Panc1 (cell line): ENCODE results near the gene TCHH. TPM values are rescaled to one million over a fixed set of nuclear protein-coding genes. Genes with fewer than 3 reads are reported as not detected.
A peak's percentile ranks its signal among the peaks of the same experiment; 100 is the strongest.

Source experiments
- ATAC-seq: fragments of 200-7000 bp; cut with Tn5 transposase; 2 replicates; pipeline ENCODE4 v1.9.1; 2020; ENCODE audit warnings: mild to moderate bottlenecking, moderate library complexity
- BruUV-seq: library from RNA; stranded (reverse); fragments of 400-500 nt; replicated peaks from 2 replicates; lab custom pipeline; 2021; lab: Mats Ljungman, UMichigan
- CTCF ChIA-PET: fragments of 300-600 bp; sonication (Branson Sonifier 250); formaldehyde crosslinking; loops from one replicate; lab custom pipeline; 2022; ENCODE audit warnings: antibody characterized with exemption; lab: Charles Lee
- POLR2A ChIA-PET: fragments of 300-600 bp; sonication (Branson Sonifier 250); formaldehyde crosslinking; loops from one replicate; lab custom pipeline; 2022; ENCODE audit warnings: antibody characterized with exemption; lab: Charles Lee
- DNase-seq: peaks from one replicate; pipeline ENCODE4 v3.0.0-alpha.2; 2010; ENCODE audit warnings: low read depth, low spot score
- H3K27ac ChIP-seq: 2 replicates; pipeline ENCODE4 v1.5.1; 2011; ENCODE audit warnings: mild to moderate bottlenecking, low read length, inconsistent platforms
- H3K27me3 ChIP-seq: fragments of 200-500 bp; sonication (Bioruptor generic); 2 replicates; pipeline ENCODE4 v1.6.0; 2014; ENCODE audit warnings: low read length, inconsistent platforms; ENCODE audit not compliant: control insufficient read depth, insufficient read depth
- H3K36me3 ChIP-seq: fragments of 200-500 bp; sonication (Bioruptor generic); 2 replicates; pipeline ENCODE4 v1.5.1; 2014; ENCODE audit warnings: inconsistent platforms, mild to moderate bottlenecking, low read length, moderate library complexity; ENCODE audit not compliant: control insufficient read depth, insufficient read depth
- H3K4me1 ChIP-seq: 2 replicates; pipeline ENCODE4 v1.5.1; 2011; ENCODE audit warnings: inconsistent platforms, mild to moderate bottlenecking, low read length, moderate library complexity; ENCODE audit not compliant: control insufficient read depth, insufficient read depth
- H3K4me3 ChIP-seq, 2 experiments: 2 replicates each; pipeline ENCODE4 v1.5.1; 2011 to 2012; ENCODE audit warnings: low read depth in 2 of 2, low read length in 2 of 2, mild to moderate bottlenecking in 2 of 2, inconsistent platforms in 1 of 2, moderate library complexity in 1 of 2
- H3K9me3 ChIP-seq: fragments of 200-500 bp; sonication (Bioruptor generic); 2 replicates; pipeline ENCODE4 v1.5.1; 2014; ENCODE audit warnings: low read depth, mild to moderate bottlenecking, inconsistent platforms, low read length, moderate library complexity; ENCODE audit not compliant: control insufficient read depth, insufficient read depth
- POLR2AphosphoS5 ChIP-seq: IDR thresholded peaks from 2 replicates; pipeline ENCODE4 v1.6.1; 2012; ENCODE audit warnings: mild to moderate bottlenecking, low read depth, low read length, moderate library complexity
- SIN3A ChIP-seq: IDR thresholded peaks from 2 replicates; pipeline ENCODE4 v1.6.1; 2012; ENCODE audit warnings: low read depth, mild to moderate bottlenecking, low read length, moderate library complexity, borderline replicate concordance; ENCODE audit not compliant: insufficient read depth
- TCF7L2 ChIP-seq: IDR thresholded peaks from 2 replicates; pipeline ENCODE4 v1.6.1; 2011; ENCODE audit warnings: mild to moderate bottlenecking, low read depth, low read length, inconsistent platforms
- in situ Hi-C: cut with HindIII; loops from 2 replicates; pipeline ENCODE4 v1.10.0; 2016; ENCODE audit warnings: low sequenced_read_pairs, low pct_unique_long_range_greater_than_20kb
- intact Hi-C: fragments of 100-400 bp; cut with micrococcal nuclease; formaldehyde crosslinking; loops from one replicate; pipeline ENCODE4 v1.10.0; 2022; ENCODE audit not compliant: unreplicated experiment
- total RNA-seq: library from RNA; stranded (reverse); gene quantifications from one replicate; pipeline ENCODE4 v1.2.1, GENCODE V29; 2021; ENCODE audit not compliant: unreplicated experiment
- TF ChIP-seq, protein P1 (sequence below), 2 experiments: IDR thresholded peaks; 2 replicates each; pipeline ENCODE4 v1.6.1; 2011 to 2012; ENCODE audit warnings: low read depth in 2 of 2, control low read depth in 1 of 2, low read length in 1 of 2, mild to moderate bottlenecking in 1 of 2, moderate library complexity in 1 of 2; ENCODE audit not compliant: insufficient read depth in 1 of 2
- TF ChIP-seq, protein P2 (sequence below): fragments of 450-650 bp; IDR thresholded peaks from 2 replicates; pipeline ENCODE4 v1.5.1; 2017; ENCODE audit warnings: mild to moderate bottlenecking

TCHH gene
- total RNA-seq, 1 experiment from 2014 or later = 0.28 TPM

DNA sequence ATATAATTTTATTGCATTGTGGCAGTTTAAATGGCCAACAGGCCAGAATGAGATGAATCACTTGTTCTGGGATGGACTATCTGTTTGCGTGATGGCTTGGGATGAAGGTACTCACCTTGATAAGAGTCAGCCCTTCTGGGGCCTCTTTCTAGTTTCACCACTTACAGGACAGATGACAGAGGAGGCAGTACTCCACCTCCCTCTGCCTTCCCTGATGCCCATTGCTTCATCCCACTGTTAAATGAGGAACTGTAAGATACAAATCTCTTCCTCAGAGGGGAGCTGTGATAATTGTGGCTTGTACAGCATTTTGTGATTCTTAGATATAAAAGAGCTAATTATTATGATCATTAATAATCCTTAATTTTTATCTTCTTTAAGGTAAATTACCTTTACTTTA, 3.7 kb upstream of the TCHH start:
- H3K27me3 ChIP-seq = peaks cover 49% of the 10 kb centered on the region
- no peaks in the 10 kb centered on the region for H3K36me3 ChIP-seq
- H3K4me3 ChIP-seq = no peak overlapping the region
- TF ChIP-seq, protein P1, sequence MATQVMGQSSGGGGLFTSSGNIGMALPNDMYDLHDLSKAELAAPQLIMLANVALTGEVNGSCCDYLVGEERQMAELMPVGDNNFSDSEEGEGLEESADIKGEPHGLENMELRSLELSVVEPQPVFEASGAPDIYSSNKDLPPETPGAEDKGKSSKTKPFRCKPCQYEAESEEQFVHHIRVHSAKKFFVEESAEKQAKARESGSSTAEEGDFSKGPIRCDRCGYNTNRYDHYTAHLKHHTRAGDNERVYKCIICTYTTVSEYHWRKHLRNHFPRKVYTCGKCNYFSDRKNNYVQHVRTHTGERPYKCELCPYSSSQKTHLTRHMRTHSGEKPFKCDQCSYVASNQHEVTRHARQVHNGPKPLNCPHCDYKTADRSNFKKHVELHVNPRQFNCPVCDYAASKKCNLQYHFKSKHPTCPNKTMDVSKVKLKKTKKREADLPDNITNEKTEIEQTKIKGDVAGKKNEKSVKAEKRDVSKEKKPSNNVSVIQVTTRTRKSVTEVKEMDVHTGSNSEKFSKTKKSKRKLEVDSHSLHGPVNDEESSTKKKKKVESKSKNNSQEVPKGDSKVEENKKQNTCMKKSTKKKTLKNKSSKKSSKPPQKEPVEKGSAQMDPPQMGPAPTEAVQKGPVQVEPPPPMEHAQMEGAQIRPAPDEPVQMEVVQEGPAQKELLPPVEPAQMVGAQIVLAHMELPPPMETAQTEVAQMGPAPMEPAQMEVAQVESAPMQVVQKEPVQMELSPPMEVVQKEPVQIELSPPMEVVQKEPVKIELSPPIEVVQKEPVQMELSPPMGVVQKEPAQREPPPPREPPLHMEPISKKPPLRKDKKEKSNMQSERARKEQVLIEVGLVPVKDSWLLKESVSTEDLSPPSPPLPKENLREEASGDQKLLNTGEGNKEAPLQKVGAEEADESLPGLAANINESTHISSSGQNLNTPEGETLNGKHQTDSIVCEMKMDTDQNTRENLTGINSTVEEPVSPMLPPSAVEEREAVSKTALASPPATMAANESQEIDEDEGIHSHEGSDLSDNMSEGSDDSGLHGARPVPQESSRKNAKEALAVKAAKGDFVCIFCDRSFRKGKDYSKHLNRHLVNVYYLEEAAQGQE (IDR thresholded peaks at IDR 0.05; ENCODE audit: insufficient read depth in 1 of 2, low read depth in 2 of 2, low read length in 1 of 2) = no peak
- no peak for TF ChIP-seq POLR2AphosphoS5
- TF ChIP-seq, protein P2, sequence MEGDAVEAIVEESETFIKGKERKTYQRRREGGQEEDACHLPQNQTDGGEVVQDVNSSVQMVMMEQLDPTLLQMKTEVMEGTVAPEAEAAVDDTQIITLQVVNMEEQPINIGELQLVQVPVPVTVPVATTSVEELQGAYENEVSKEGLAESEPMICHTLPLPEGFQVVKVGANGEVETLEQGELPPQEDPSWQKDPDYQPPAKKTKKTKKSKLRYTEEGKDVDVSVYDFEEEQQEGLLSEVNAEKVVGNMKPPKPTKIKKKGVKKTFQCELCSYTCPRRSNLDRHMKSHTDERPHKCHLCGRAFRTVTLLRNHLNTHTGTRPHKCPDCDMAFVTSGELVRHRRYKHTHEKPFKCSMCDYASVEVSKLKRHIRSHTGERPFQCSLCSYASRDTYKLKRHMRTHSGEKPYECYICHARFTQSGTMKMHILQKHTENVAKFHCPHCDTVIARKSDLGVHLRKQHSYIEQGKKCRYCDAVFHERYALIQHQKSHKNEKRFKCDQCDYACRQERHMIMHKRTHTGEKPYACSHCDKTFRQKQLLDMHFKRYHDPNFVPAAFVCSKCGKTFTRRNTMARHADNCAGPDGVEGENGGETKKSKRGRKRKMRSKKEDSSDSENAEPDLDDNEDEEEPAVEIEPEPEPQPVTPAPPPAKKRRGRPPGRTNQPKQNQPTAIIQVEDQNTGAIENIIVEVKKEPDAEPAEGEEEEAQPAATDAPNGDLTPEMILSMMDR = no peak
- TF ChIP-seq TCF7L2 = no peak
- no peak for TF ChIP-seq SIN3A
- H3K9me3 ChIP-seq = no peaks in the 10 kb centered on the region
- ATAC-seq (no peak), DNase-seq (no peak)
- BruUV-seq = no TSS peak
- ChIA-PET CTCF (no interaction called here), POLR2A (no interaction called here)
- intact Hi-C loops = no loop called here
- H3K27ac ChIP-seq = no peak overlapping the region
- in situ Hi-C loops = no loop called here
- H3K4me1 ChIP-seq = no peaks in the 10 kb centered on the region

DNA sequence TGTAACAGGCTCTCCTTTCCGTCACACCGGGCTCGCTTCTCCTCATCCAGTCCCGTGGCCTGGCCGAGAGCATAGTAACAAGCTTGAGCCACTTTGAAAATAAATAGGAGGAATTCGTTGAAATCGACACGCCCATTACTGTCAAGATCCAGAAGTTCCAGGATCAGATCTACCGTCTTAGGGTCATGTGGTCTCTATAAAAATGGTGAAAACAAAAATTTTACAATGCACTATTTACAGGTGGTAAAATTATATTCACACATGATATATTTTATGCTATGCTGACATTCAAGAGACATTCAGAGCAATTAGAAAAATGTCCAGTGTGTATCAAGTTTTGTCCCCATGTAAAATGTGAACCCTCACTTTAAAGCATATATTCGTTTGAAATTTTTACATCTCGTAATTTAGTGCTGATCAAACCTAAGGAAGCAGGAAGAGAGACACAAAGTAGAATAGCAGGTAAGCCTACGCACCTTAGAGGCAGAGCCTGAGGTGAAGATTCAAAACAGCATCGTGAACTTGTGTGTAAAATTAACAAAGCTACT, 2.3 kb downstream of the TCHH start:
- intact Hi-C loops = loop anchor here (5.0 kb wide), 1 partner anchor 61 kb away; no protein-coding TSS in a partner anchor
- peak overlapping the region; percentile 53 to 78 for H3K4me3 ChIP-seq
- H3K36me3 ChIP-seq = no peaks in the 10 kb centered on the region
- TF ChIP-seq SIN3A (no peak), POLR2AphosphoS5 (no peak)
- TF ChIP-seq, protein P1 (IDR thresholded peaks at IDR 0.05; ENCODE audit: insufficient read depth in 1 of 2, low read depth in 2 of 2, low read length in 1 of 2) = no peak
- no peak for ATAC-seq
- no peak overlapping the region for H3K27ac ChIP-seq
- no peaks in the 10 kb centered on the region for H3K9me3 ChIP-seq
- H3K27me3 ChIP-seq = peaks cover 53% of the 10 kb centered on the region
- ChIA-PET CTCF (no interaction called here), POLR2A (interaction anchor here (0.5 kb wide), 1 partner anchor 66 kb away, joined by 6 read pairs; no protein-coding TSS in a partner anchor)
- in situ Hi-C loops = no loop called here
- no peak for DNase-seq
- BruUV-seq = no TSS peak
- H3K4me1 ChIP-seq = peaks cover 5% of the 10 kb centered on the region; the same call in 1 of the 2 replicates
